KG1 (cell line): ENCODE data around the gene EDC3.
"Not testable (repeated sequence)": the region's sequence is repeated elsewhere in the genome, so short reads cannot be mapped to it uniquely, and the experiment has no call there.

ENCODE experiments used
- DNase-seq: peaks from one replicate; lab custom pipeline; 2025; lab: John Stamatoyannopoulos, UW

EDC3 gene

GRCh38 chr15:74608786-74609185 is 87.0 kb downstream of the EDC3 start:
- DNase-seq: no peak

GRCh38 chr15:74605795-74606150 is 90.1 kb downstream of the EDC3 start:
- no peak for DNase-seq

- DNase-seq: no peak
Measured at GRCh38 chr15:74604983-74605794, 90.6 kb downstream of the EDC3 start.

GRCh38 chr15:74603789-74604705 is 91.8 kb downstream of the EDC3 start:
- no peak for DNase-seq

- no peak for DNase-seq
Measured at GRCh38 chr15:74603026-74603788, 92.6 kb downstream of the EDC3 start.

GRCh38 chr15:74599156-74599555 is 96.7 kb downstream of the EDC3 start:
- no peak for DNase-seq

- DNase-seq: no peak
Measured at GRCh38 chr15:74598126-74598842, 97.5 kb downstream of the EDC3 start.

GRCh38 chr15:74597146-74597705 is 98.6 kb downstream of the EDC3 start:
- DNase-seq: not testable (repeated sequence)

GRCh38 chr15:74596736-74597135 is 99.1 kb downstream of the EDC3 start:
- DNase-seq: not testable (repeated sequence)

GRCh38 chr15:74595271-74595670 is 100.6 kb downstream of the EDC3 start:
- DNase-seq: no peak

- no peak for DNase-seq
Measured at GRCh38 chr15:74594455-74594854, 101.4 kb downstream of the EDC3 start.

GRCh38 chr15:74593122-74593521 is 102.7 kb downstream of the EDC3 start:
- no peak for DNase-seq

GRCh38 chr15:74592222-74592621 is 103.6 kb downstream of the EDC3 start:
- no peak for DNase-seq

- DNase-seq: no peak
Measured at GRCh38 chr15:74589826-74590225, 106.0 kb downstream of the EDC3 start.

- DNase-seq: no peak
Measured at GRCh38 chr15:74585857-74586256, 110.0 kb downstream of the EDC3 start.

- no peak for DNase-seq
Measured at GRCh38 chr15:74585191-74585590, 110.6 kb downstream of the EDC3 start.

- no peak for DNase-seq
Measured at GRCh38 chr15:74584779-74585178, 111.0 kb downstream of the EDC3 start.

- no peak for DNase-seq
Measured at GRCh38 chr15:74584204-74584603, 111.6 kb downstream of the EDC3 start.
